GM18873 (cell line): ENCODE measurements around the gene APC2.
A peak's percentile ranks its signal among the peaks of the same experiment; 100 is the strongest.

Experiments
- ATAC-seq: cut with Tn5 transposase; IDR thresholded peaks from one replicate; pipeline ENCODE4 v1.9.1; 2021; ENCODE audit warnings: mild to moderate bottlenecking, moderate library complexity, moderate number of reproducible peaks; ENCODE audit not compliant: unreplicated experiment, low FRiP score

Gene APC2

GRCh38 chr19:1449467-1450442 is at the start of gene APC2:
TSS of gene APC2 (plus strand) at chr19:1450121. CDS start at chr19:1453002, 2,881 bp downstream.
- no peak for ATAC-seq

GRCh38 chr19:1400281-1401137 is 49.4 kb upstream of the APC2 start:
- no peak for ATAC-seq

- ATAC-seq = no peak
These were observed 48.6 kb upstream of the APC2 start, which contains the start of gene GAMT for GRCh38 chr19:1401138-1401888. TSS of gene GAMT (minus strand) at chr19:1401542. CDS start at chr19:1401476, 66 bp downstream.

GRCh38 chr19:1401889-1402217 is 48.1 kb upstream of the APC2 start:
- ATAC-seq = no peak

- no peak for ATAC-seq
These were observed 47.4 kb upstream of the APC2 start for GRCh38 chr19:1402411-1403070.

- ATAC-seq = peak; percentile 66
These were observed 43.0 kb upstream of the APC2 start for GRCh38 chr19:1406774-1407527.

- no peak for ATAC-seq
These were observed 42.2 kb upstream of the APC2 start, which contains the start of gene DAZAP1 for GRCh38 chr19:1407528-1408299. TSS of gene DAZAP1 (plus strand) at chr19:1407586. CDS start at chr19:1407774, 188 bp downstream.

GRCh38 chr19:1408300-1409203 is 41.4 kb upstream of the APC2 start:
- no peak for ATAC-seq

- ATAC-seq = no peak
These were observed 40.5 kb upstream of the APC2 start for GRCh38 chr19:1409204-1410005.

- ATAC-seq = no peak
These were observed 39.7 kb upstream of the APC2 start for GRCh38 chr19:1410136-1410786.

- ATAC-seq = no peak
These were observed 39.1 kb upstream of the APC2 start for GRCh38 chr19:1410789-1411188.

GRCh38 chr19:1411255-1412191 is 38.4 kb upstream of the APC2 start:
- ATAC-seq = no peak

- ATAC-seq = no peak
These were observed 37.5 kb upstream of the APC2 start for GRCh38 chr19:1412323-1412923.

GRCh38 chr19:1412995-1413800 is 36.7 kb upstream of the APC2 start:
- ATAC-seq = no peak
